Cardiac fibroblast (primary cell): ENCODE results near the gene C10orf67.
"Not testable (repeated sequence)": the region's sequence is repeated elsewhere in the genome, so short reads cannot be mapped to it uniquely, and the experiment has no call there.

ENCODE experiments used
- DNase-seq, 2 donors: peaks; one replicate each; pipeline versions ENCODE4 v3.0.0 to v3.0.0-alpha.2; 2010; ENCODE audit warnings: low read depth in 2 of 2
- H3K4me3 ChIP-seq, 2 donors: replicated peaks in 1 of 2; 1 replicate in 1 of 2; 2 replicates in 1 of 2; pipeline ENCODE4 v1.5.1; 2011; ENCODE audit warnings: low read depth in 2 of 2, low read length in 2 of 2, mild to moderate bottlenecking in 2 of 2, moderate library complexity in 1 of 2
- CTCF ChIP-seq: IDR thresholded peaks from one replicate; pipeline ENCODE4 v1.5.1; 2011; ENCODE audit warnings: low read depth, mild to moderate bottlenecking, low read length, inconsistent platforms

C10orf67 gene

GRCh38 chr10:23368816-23369640 lies 24.4 kb upstream of the C10orf67 start:
- H3K4me3 ChIP-seq, result no peak overlapping the region
- no peak for DNase-seq
- no peak for TF ChIP-seq CTCF

DNA sequence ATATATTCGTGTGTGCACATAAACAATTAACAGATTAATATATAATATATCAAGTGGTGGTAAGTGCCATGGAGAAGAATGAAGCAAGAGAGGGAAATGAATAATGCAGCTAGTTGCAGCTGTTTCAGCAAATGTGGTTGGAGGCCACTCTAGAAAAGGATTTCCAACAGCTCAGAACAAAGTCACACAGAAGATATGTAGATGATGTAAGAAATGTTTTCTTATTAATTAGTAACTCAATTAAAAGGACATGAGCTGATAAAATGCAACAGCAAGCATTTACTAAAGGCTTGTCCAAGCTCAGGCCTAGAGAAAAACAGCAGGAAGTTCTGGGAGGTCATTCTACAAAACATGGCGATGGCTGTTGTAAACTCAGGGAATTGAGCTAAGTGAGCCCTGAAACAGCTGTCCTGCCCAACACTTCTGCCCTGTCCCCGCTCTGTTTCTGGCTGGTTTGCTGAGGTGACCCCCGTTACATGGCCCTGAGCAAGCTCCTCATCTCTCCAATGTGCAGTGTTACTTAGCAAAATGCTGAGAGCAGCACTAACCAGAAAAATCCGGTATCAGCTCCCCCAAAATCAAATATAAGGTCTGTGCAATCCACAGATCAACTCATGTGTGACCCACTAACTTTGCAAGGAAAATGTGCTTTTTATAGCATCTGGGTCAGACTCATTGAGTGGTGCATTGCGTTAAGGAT lies 23.4 kb upstream of the C10orf67 start:
- TF ChIP-seq CTCF, result no peak
- peak in 1 of 2 donors; percentile 17 for DNase-seq

GRCh38 chr10:23365417-23366030 lies 20.9 kb upstream of the C10orf67 start:
- DNase-seq, result peak in 1 of 2 donors; percentile 77

More for the DNA sequence above, 23.4 kb upstream of the C10orf67 start:
- H3K4me3 ChIP-seq, result no peak overlapping the region

GRCh38 chr10:23364378-23364777 lies 19.8 kb upstream of the C10orf67 start:
- TF ChIP-seq CTCF, result no peak
- no peak overlapping the region for H3K4me3 ChIP-seq
- no peak for DNase-seq

More at GRCh38 chr10:23365417-23366030, 20.9 kb upstream of the C10orf67 start:
- H3K4me3 ChIP-seq, result not testable (repeated sequence)

- H3K4me3 ChIP-seq, result no peak overlapping the region
- no peak for DNase-seq
These were observed 19.2 kb upstream of the C10orf67 start for GRCh38 chr10:23363793-23364135.

DNA sequence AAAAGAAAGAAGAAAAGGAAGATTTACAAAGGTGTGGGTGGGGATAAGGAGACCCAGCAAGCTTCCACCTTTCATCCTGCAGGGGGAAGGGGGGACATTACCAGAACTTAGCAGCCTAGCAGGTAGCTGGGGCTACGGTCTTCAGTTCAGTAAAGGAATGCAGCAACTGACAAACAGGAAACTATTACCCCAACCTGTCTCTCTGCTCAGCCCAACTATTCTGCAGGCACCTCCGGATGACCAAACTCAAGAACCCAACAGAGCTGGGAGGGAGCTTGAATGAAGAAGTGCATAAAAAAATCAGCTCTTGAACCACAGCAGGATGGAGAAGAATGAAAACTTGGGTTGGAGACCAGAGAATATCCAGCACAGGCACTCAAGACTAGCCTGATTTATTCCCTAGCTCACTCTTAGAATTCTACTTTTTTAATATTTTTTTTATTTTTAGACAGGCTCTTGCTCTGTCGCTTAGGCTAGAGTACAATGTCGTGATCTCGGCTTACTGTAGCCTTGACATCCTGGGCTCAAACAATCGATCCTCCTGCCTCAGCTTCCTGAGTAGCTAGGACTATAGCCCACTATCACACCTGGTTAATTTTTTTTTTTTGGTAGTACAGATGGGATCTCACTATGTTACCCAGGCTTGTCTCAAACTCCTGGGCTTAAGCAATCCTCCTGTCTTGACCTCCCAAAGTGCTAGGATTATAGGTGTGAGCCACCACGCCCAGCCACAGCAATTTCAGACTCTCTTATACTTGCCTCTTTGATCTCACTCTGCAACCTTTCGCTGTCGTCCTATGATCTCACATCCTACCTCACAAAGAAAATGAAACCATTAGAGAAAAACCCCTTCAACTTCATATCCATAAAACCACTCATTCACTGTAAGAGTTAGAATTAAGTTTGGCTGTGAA lies 18.5 kb upstream of the C10orf67 start:
- TF ChIP-seq CTCF, result no peak
- H3K4me3 ChIP-seq, result no peak overlapping the region
- no peak for DNase-seq

More at GRCh38 chr10:23363793-23364135, 19.2 kb upstream of the C10orf67 start:
- TF ChIP-seq CTCF, result no peak
